ENCODE results near the gene TAGLN3.

DNA sequence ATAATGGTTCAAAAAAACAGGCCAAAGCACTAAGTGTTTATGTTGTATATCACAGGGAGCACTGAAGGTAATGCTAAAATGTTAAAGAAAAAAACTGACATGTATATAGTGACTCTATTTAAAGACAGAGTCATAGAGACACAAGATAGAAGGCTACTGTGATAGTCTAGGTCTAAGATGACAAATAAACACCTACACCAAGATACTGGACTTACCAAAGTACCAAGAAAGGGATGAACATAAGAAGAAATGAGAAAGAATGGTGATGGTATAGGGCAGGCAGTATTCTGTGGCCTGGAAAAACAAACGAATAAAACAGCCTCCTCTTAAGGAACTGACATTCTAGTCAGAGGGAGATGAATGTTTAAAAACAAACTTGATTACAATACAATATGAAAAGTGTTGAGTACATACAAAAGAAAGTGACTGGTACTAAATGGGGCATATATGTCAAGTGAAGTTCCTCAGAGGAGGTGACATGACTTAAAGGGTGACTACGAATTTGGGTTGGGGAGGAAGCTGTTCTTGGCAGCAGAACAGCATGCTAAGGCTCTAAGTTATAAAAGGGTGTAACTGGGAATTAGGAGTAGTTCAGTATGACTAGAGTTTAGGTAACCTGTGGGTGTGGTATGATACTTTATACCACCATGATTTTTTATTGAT lies 14.0 kb upstream of the TAGLN3 start:
- TF ChIP-seq, protein P1, sequence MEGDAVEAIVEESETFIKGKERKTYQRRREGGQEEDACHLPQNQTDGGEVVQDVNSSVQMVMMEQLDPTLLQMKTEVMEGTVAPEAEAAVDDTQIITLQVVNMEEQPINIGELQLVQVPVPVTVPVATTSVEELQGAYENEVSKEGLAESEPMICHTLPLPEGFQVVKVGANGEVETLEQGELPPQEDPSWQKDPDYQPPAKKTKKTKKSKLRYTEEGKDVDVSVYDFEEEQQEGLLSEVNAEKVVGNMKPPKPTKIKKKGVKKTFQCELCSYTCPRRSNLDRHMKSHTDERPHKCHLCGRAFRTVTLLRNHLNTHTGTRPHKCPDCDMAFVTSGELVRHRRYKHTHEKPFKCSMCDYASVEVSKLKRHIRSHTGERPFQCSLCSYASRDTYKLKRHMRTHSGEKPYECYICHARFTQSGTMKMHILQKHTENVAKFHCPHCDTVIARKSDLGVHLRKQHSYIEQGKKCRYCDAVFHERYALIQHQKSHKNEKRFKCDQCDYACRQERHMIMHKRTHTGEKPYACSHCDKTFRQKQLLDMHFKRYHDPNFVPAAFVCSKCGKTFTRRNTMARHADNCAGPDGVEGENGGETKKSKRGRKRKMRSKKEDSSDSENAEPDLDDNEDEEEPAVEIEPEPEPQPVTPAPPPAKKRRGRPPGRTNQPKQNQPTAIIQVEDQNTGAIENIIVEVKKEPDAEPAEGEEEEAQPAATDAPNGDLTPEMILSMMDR (IDR thresholded peaks at IDR 0.05), result no peak
- no peak for TF ChIP-seq POLR2A (IDR thresholded peaks at IDR 0.05)
